Measurements from ENCODE around the gene FBXO48.

The FBXO48 gene

GRCh38 chr2:68464651-68465050 lies 2.4 kb downstream of the FBXO48 start:
- no peak overlapping the region for H3K4me3 ChIP-seq (ENCODE audit: low read length)
- no peak for DNase-seq (ENCODE audit: low read depth)
- TF ChIP-seq CTCF (conservative IDR thresholded peaks at IDR 0.05; ENCODE audit: low read length) = no peak

GRCh38 chr2:68463287-68463877 lies 3.7 kb downstream of the FBXO48 start:
- peak; percentile 58 for DNase-seq (ENCODE audit: low read depth)
- peak; percentile 86 for TF ChIP-seq CTCF (conservative IDR thresholded peaks at IDR 0.05; ENCODE audit: low read length)
- H3K4me3 ChIP-seq (ENCODE audit: low read length) = no peak overlapping the region

GRCh38 chr2:68458981-68459380 lies 8.1 kb downstream of the FBXO48 start:
- peak; percentile 31 for DNase-seq (ENCODE audit: low read depth)
- no peak for TF ChIP-seq CTCF (conservative IDR thresholded peaks at IDR 0.05; ENCODE audit: low read length)
- H3K4me3 ChIP-seq (ENCODE audit: low read length) = no peak overlapping the region

GRCh38 chr2:68456198-68456597 lies 10.9 kb downstream of the FBXO48 start:
- TF ChIP-seq CTCF (conservative IDR thresholded peaks at IDR 0.05; ENCODE audit: low read length) = no peak
- H3K4me3 ChIP-seq (ENCODE audit: low read length) = no peak overlapping the region
- no peak for DNase-seq (ENCODE audit: low read depth)

GRCh38 chr2:68454719-68455118 lies 12.4 kb downstream of the FBXO48 start:
- no peak for TF ChIP-seq CTCF (conservative IDR thresholded peaks at IDR 0.05; ENCODE audit: low read length)
- DNase-seq (ENCODE audit: low read depth) = no peak
- no peak overlapping the region for H3K4me3 ChIP-seq (ENCODE audit: low read length)

- H3K4me3 ChIP-seq (ENCODE audit: low read length) = no peak overlapping the region
- no peak for DNase-seq (ENCODE audit: low read depth)
- no peak for TF ChIP-seq CTCF (conservative IDR thresholded peaks at IDR 0.05; ENCODE audit: low read length)
Observed at GRCh38 chr2:68453761-68454360, 13.2 kb downstream of the FBXO48 start.

GRCh38 chr2:68452158-68452900 lies 14.8 kb downstream of the FBXO48 start:
- TF ChIP-seq CTCF (conservative IDR thresholded peaks at IDR 0.05; ENCODE audit: low read length) = no peak

More at GRCh38 chr2:68452158-68452900, 14.8 kb downstream of the FBXO48 start:
- H3K4me3 ChIP-seq (ENCODE audit: low read length) = no peak overlapping the region
- no peak for DNase-seq (ENCODE audit: low read depth)
